CD14-positive monocyte (primary cell): ENCODE data around the gene TOM1. TPM values are rescaled to one million over a fixed set of nuclear protein-coding genes. Genes with fewer than 3 reads are reported as not detected.

Experiments
- DNase-seq, 3 donors: peaks; one replicate each; pipeline ENCODE4 v3.0.0-alpha.2; 2011 to 2022
- H2AFZ ChIP-seq: 2 replicates; pipeline ENCODE4 v1.6.0; 2012; ENCODE audit warnings: mild to moderate bottlenecking, low read depth, low read length, inconsistent platforms; ENCODE audit not compliant: insufficient read depth, poor library complexity, severe bottlenecking
- H3K27ac ChIP-seq, 2 donors: 1 replicate in 1 of 2; 2 replicates in 1 of 2; pipeline ENCODE4 v1.5.1; 2012 to 2013; ENCODE audit warnings: low read length in 2 of 2, control low read depth in 1 of 2, inconsistent platforms in 1 of 2, low read depth in 1 of 2, mild to moderate bottlenecking in 1 of 2
- H3K27me3 ChIP-seq, 2 donors: one replicate each; pipeline versions ENCODE4 v1.6.0 to v1.6.1; 2011 to 2013; ENCODE audit warnings: low read length in 2 of 2; ENCODE audit not compliant: control insufficient read depth in 2 of 2, insufficient read depth in 2 of 2
- H3K36me3 ChIP-seq, 2 donors: replicated peaks in 1 of 2; 1 replicate in 1 of 2; 2 replicates in 1 of 2; pipeline versions ENCODE4 v1.5.1 to v1.6.1; 2012 to 2013; ENCODE audit warnings: low read length in 2 of 2, control low read depth in 1 of 2, inconsistent platforms in 1 of 2, mild to moderate bottlenecking in 1 of 2; ENCODE audit not compliant: insufficient read depth in 2 of 2, control insufficient read depth in 1 of 2
- H3K4me1 ChIP-seq, 2 donors: 1 replicate in 1 of 2; 2 replicates in 1 of 2; pipeline versions ENCODE4 v1.5.1 to v1.6.1; 2012 to 2013; ENCODE audit warnings: low read length in 2 of 2, control low read depth in 1 of 2, inconsistent platforms in 1 of 2, mild to moderate bottlenecking in 1 of 2, moderate library complexity in 1 of 2; ENCODE audit not compliant: insufficient read depth in 2 of 2, control insufficient read depth in 1 of 2
- H3K4me2 ChIP-seq: replicated peaks from 2 replicates; pipeline ENCODE3; 2012; ENCODE audit warnings: low read length, moderate library complexity, mild to moderate bottlenecking; ENCODE audit not compliant: poor library complexity, severe bottlenecking; ENCODE audit errors: extremely low read depth
- H3K4me3 ChIP-seq, 3 experiments: fragments of 200-600 bp in 1 of 3; sonication (generic) in 1 of 3; replicated peaks in 1 of 3; 1 replicate in 2 of 3; 2 replicates in 1 of 3; pipeline ENCODE4 v1.5.1; 2011 to 2013; ENCODE audit warnings: low read length in 3 of 3, mild to moderate bottlenecking in 3 of 3, control low read depth in 2 of 3, low read depth in 2 of 3, inconsistent platforms in 1 of 3, moderate library complexity in 1 of 3
- H3K79me2 ChIP-seq: 2 replicates; pipeline ENCODE4 v1.6.0; 2012; ENCODE audit warnings: mild to moderate bottlenecking, control low read depth, inconsistent platforms, low read length, moderate library complexity; ENCODE audit not compliant: insufficient read depth
- H3K9ac ChIP-seq: 2 replicates; pipeline ENCODE4 v1.6.0; 2017; ENCODE audit warnings: low read length, mild to moderate bottlenecking; ENCODE audit not compliant: insufficient read depth, poor library complexity, severe bottlenecking
- H3K9me3 ChIP-seq, 2 donors: replicated peaks in 1 of 2; 1 replicate in 1 of 2; 2 replicates in 1 of 2; pipeline versions ENCODE4 v1.5.1 to v1.6.1; 2012 to 2013; ENCODE audit warnings: low read length in 2 of 2, control low read depth in 1 of 2; ENCODE audit not compliant: control insufficient read depth in 1 of 2, insufficient read depth in 1 of 2
- H4K20me1 ChIP-seq: 2 replicates; pipeline ENCODE4 v1.6.0; 2012; ENCODE audit warnings: mild to moderate bottlenecking, low read length, control low read depth, moderate library complexity; ENCODE audit not compliant: insufficient read depth
- H3K27ac Mint-ChIP-seq, 7 donors: one replicate each; pipeline ENCODE4 v1.8.0; 2020; ENCODE audit warnings: mild to moderate bottlenecking in 7 of 7, mixed read lengths in 7 of 7, moderate library complexity in 6 of 7, inconsistent platforms in 2 of 7
- H3K27me3 Mint-ChIP-seq, 3 donors: one replicate each; pipeline ENCODE4 v1.8.0; 2021 to 2022; ENCODE audit warnings: low read depth in 3 of 3, mild to moderate bottlenecking in 3 of 3, mixed read lengths in 3 of 3, moderate library complexity in 3 of 3, inconsistent platforms in 1 of 3
- H3K36me3 Mint-ChIP-seq, 2 donors: one replicate each; pipeline ENCODE4 v1.8.0; 2020; ENCODE audit warnings: mixed read lengths in 2 of 2, inconsistent platforms in 1 of 2, mild to moderate bottlenecking in 1 of 2
- H3K4me1 Mint-ChIP-seq: one replicate; pipeline ENCODE4 v1.8.0; 2020; ENCODE audit warnings: mild to moderate bottlenecking, mixed read lengths
- H3K4me3 Mint-ChIP-seq, 2 donors: one replicate each; pipeline ENCODE4 v1.8.0; 2020; ENCODE audit warnings: mild to moderate bottlenecking in 2 of 2, mixed read lengths in 2 of 2, moderate library complexity in 1 of 2
- H3K9me3 Mint-ChIP-seq, 7 donors: one replicate each; pipeline ENCODE4 v1.8.0; 2020 to 2022; ENCODE audit warnings: mixed read lengths in 7 of 7, mild to moderate bottlenecking in 6 of 7, moderate library complexity in 6 of 7, inconsistent platforms in 2 of 7
- CTCF ChIP-seq: fragments of 200-600 bp; IDR thresholded peaks from one replicate; pipeline ENCODE4 v1.8.0; 2022; ENCODE audit warnings: antibody characterized with exemption, mild to moderate bottlenecking
- WGBS: methylation state at CpG from one replicate; pipeline ENCODE4 v1.1.5; 2013; ENCODE audit warnings: missing lambda C conversion rate; ENCODE audit not compliant: insufficient coverage; 5-methylcytosine and 5-hydroxymethylcytosine counted together
- intact Hi-C, 2 donors: fragments of 100-400 bp; cut with micrococcal nuclease; formaldehyde crosslinking; loops; one replicate each; pipeline versions ENCODE4 v1.15.0 to v1.15.1; 2023
- polyA plus RNA-seq, 3 donors: library from polyadenylated mRNA; depleted of rRNA in 1 of 3; unstranded in 2 of 3; stranded (reverse) in 1 of 3; fragments of 300-500 nt in 2 of 3; fragments of >200 nt in 1 of 3; fragmentation: Illumina TruSeq in 2 of 3; gene quantifications; 1 replicate in 2 of 3; 2 replicates in 1 of 3; pipeline ENCODE4 v1.2.3, GENCODE V29; 2012 to 2021

The TOM1 gene
- polyA plus RNA-seq, 3 donors = 80.5 to 167 (median 120) TPM

GRCh38 chr22:35307892-35308291 lies 8.2 kb downstream of the TOM1 start:
- Histone ChIP-seq H3K36me3 (peaks cover 22 to 70% of the 10 kb centered on the region in 2 donors), H3K4me1 (peaks cover 42 to 67% of the 10 kb centered on the region in 2 donors), H3K9ac (no peak overlapping the region), H3K4me3 (no peak overlapping the region), H3K9me3 (no peaks in the 10 kb centered on the region), H3K4me2 (peak overlapping the region; percentile 0), H3K79me2 (peaks cover 100% of the 10 kb centered on the region), H4K20me1 (peaks cover 97% of the 10 kb centered on the region), H2AFZ (no peak overlapping the region), H3K27me3 (no peaks in the 10 kb centered on the region), H3K27ac (peak overlapping the region in 1 of 2 donors; percentile 55)
- no peak for TF ChIP-seq CTCF
- no CpG with 5 or more reads among the region's 7 CpGs for WGBS
- Mint-ChIP-seq H3K27me3 (no peaks in the 10 kb centered on the region), H3K36me3 (peaks cover 80 to 82% of the 10 kb centered on the region in 2 donors), H3K4me1 (peaks cover 68% of the 10 kb centered on the region), H3K9me3 (peaks cover 0 to 3% (median 0%) of the 10 kb centered on the region in 7 donors), H3K4me3 (peak overlapping the region; percentile 45 to 46), H3K27ac (peak overlapping the region; percentile 51 to 95 (median 79))
- intact Hi-C loops = no loop called here
- no peak for DNase-seq

DNA sequence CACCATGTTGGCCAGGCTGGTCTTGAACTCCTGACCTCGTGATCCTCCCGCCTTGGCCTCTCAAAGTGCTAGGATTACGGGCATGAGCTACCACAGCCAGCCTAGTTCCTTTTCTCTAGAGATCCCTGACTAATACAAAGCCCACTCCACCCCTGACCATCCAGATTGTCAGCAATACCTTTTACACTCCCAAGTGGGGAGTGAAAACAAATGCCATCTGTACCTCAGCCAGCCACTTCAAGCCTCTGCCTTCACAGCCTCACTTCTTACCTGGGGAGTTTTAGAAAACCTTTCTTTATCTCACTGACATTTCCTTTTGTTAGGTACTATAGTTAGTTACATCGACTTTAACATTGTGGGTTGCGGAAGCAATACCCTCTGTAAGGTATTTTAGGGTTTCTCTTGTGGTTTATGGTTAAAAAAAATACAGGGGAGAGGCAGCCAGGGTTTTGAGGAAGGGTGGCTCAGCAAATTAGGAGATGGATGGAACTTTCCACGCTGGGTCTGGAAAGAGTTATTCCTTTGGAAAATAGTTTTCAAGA lies 8.9 kb downstream of the TOM1 start:
- Mint-ChIP-seq H3K27me3 (no peaks in the 10 kb centered on the region), H3K36me3 (peaks cover 80 to 83% of the 10 kb centered on the region in 2 donors), H3K27ac (peak overlapping the region; percentile 67 to 95 (median 81)), H3K4me1 (peaks cover 71% of the 10 kb centered on the region), H3K9me3 (peaks cover 0 to 3% (median 0%) of the 10 kb centered on the region in 7 donors), H3K4me3 (peak overlapping the region; percentile 37 to 46)
- H3K4me2 ChIP-seq = peak overlapping the region; percentile 15
- peaks cover 100% of the 10 kb centered on the region for H3K79me2 ChIP-seq
- peaks cover 100% of the 10 kb centered on the region for H4K20me1 ChIP-seq
- H3K9me3 ChIP-seq = no peaks in the 10 kb centered on the region
- peak in 2 of 3 donors; percentile 16 to 42 for DNase-seq
- no peak for TF ChIP-seq CTCF
- H3K36me3 ChIP-seq = peaks cover 23 to 73% of the 10 kb centered on the region in 2 donors
- 4% methylated on average over 6 of the region's 6 CpGs for WGBS
- H3K27ac ChIP-seq = peak overlapping the region; percentile 13 to 55
- no peak overlapping the region for H3K4me3 ChIP-seq
- no peak overlapping the region for H3K9ac ChIP-seq
- no peak overlapping the region for H2AFZ ChIP-seq
- H3K27me3 ChIP-seq = no peaks in the 10 kb centered on the region
- intact Hi-C loops = no loop called here
- peaks cover 37 to 61% of the 10 kb centered on the region in 2 donors for H3K4me1 ChIP-seq
